ENCODE results near the gene RGS2.

Gene RGS2

DNA sequence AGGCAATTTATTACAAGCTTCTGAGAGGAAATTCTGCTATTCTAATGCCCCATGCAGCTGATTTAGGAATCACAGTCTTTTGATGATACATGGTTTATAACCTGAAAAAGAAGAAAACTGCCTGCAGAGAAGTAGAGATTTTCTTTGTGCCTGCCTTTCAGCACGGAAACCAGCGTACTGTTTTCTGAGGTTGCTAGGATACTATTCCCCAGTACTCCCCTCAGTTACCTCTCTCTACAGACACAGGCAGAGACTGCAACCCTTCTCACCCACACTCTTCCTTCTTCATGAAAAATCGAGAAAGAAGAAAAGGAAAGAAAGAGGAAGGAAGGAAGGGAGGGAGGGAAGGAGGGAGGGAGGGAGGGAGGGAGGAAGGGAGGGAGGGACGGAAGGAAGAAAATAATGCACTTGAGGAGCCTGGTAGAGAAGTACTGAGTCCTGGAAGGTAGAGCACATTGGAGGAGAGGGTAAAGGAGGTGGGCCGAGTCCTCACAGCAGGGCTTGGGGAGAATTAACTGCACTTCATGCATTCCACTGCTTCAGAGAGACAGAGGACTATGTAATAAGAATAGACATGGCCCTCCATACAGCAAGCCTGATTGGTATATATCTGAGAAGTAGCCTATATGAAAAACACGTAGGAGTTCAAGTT is 21.9 kb downstream of the RGS2 start:
- no peak for DNase-seq (ENCODE audit: low spot score)

DNA sequence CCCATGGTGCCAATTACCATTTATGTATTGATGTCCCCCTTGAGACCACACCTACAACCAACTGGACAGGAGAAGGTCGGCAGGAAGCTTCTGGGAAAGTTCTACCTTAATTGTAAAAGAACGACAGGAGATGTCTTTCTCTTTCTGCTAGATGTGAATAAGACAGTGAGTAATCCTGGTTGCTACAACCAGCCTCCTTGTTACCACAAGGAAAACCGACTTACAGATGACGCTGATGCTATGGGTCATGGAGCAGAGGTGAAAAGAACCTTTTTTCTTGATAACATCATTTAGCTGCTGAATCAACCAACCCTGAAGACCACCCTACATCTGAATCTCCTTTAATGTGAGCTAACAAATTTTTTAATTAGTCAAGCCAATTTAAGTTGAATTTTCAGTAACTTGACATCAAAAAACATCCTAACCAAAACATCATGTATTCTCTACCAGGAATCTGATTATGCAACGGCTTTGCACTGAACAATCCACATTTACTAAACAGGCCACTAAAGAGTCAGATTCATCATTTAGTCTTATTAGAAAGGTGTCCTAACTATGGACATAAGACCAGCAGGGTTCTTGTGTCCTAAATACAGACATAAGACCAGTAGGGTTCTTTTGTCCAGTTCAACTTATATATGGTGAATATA is 23.0 kb downstream of the RGS2 start:
- DNase-seq (ENCODE audit: low spot score), result no peak

DNA sequence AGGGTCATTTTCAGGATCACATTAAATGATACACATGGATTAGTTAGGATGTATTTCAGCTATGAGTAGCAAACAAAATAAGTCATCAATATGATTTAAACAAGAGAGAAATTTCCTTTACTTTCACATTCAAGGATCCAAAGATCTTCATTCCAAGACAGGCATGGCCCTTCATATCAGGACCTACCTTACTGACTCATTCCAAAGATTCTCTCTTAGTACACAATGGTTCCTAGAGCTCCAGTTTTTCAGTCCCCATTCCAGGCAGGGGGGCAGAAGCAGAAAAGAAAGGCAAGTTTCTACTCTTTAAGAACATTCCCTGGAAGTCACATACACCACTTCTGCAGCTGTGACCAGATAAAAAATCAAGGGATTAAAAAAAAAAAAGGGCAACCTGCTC is 23.7 kb downstream of the RGS2 start:
- DNase-seq (ENCODE audit: low spot score), result no peak

DNA sequence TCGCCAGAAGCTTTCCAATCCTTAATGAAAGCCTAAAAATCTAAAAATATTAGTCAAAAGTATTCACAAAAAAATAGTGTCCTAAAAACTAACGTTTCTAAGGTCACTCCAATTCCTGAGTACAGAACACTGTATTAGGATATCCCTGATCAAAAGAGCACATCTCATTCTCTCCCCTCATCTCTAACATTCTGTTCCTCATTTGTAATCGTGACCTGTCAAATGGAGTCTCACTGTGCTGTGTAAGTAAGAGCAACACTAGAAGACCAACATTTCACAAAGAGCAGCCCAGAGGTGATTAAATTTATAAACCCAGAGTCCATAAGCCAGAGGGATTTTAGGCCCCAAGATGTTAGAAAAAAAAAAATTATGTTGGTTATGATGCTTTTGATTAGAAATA is 26.3 kb downstream of the RGS2 start:
- no peak for DNase-seq (ENCODE audit: low spot score)

DNA sequence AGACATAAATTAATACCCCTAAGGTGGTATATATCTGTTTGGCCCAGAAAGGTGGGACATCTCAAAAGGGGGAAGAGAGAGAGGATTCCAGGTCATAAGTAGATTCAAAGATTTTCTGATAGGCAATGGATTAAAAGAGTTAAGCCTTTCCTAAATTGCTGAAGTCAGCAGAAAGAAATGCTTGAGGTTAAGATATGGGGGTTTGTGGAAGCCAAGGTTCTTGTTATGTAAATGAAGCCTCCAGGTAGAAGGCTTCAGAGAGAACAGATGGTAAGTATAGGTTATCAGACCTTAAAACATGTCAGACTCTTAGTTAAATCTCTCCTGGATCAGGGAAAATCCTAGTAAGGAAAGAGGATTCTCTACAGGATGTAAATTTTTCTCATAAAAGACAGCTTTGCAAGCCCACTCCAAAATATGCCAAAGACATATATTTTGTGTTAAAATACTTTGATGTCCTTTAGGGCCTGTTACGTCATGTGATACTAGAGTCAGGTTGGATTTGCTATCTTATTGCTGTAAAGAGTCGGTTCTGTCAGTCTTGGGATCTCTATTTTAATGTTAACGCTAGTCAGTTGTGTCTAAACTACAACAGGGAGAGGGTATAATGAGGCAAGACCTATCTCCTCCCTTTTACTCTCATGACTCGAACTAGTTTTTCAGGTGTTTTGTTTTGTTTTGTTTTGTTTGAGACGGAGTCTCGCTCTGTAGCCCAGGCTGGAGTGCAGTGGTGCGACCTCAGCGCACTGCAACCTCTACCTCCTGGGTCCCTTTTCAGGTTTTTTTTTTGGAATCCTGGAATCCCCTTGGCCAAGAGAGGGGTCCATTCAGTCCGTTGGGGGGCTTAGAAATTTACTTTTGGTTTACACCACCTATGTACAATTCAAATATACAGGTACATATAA is 30.6 kb downstream of the RGS2 start:
- DNase-seq (ENCODE audit: low spot score), result no peak

DNA sequence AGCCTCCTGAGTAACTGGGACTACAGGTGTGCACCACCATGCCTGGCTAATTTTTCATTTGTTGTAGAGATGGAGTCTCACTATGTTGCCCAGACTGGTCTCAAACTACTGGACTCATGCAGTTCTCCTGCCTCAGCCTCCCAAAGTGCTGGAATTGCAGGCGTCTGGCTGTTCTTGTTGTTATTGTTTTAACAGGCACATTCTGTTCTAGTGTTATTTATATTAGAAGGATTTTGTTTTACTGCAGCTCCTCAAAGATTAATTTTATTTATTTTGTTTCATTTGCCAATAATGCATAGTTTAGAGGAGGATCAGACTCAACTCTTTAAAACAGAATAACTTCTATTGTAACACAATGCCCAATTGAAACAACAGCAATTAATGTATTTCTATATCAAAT is 35.5 kb downstream of the RGS2 start:
- no peak for DNase-seq (ENCODE audit: low spot score)

DNA sequence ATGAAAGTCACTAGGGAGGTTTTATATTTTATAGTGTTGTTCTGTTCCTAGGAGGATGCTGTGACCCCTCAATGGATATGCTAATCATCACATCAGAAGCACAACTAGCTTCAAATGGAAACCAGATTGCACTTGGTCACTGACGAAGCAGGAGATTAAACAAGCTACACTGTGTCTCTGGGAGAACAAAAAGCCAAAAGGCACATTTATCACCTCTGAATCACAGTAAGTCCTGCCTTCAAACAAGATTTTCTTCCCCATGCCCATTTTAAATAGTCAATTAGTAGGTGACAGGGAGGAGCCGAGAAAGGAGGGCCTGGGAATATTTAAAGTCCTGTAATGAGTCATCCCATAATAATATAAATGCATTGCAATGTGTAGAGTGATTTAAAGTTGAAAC is 38.1 kb downstream of the RGS2 start:
- no peak for DNase-seq (ENCODE audit: low spot score)

DNA sequence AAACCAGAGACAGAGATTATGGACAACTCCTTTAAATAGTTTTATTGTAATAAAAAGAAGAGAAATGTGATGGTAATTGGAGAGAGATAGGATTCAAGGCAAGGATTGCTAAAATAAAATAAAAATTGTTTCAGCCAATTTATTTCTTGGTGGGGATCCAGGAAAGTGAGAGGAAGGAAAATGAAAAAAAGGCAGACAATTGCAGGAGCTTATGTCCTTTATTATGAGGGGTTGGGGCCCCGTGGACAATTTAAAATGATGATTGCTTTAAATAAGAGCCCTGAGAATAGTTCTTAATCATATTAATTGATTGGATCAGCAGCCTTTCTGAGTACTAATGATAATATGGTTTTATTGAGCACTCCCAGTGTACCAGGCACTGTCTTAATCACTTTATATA is 40.2 kb downstream of the RGS2 start:
- no peak for DNase-seq (ENCODE audit: low spot score)

DNA sequence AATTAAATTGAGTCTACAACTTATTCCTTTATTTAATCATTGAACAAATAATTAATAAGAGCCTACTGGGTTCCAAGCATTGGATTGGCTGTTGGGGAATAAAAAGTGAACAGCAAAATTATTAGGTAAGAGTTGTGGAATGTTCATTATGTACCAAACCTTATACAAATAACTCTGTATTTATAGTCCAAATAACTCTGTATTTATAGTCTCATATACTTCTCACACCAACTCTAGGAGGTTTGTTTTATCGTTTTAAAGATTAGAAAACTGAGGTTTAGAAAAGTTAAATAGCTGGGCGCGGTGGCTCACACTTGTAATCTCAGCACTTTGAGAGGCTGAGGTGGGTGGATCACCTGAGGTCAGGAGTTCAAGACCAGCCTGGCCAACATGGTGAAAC is 40.6 kb downstream of the RGS2 start:
- DNase-seq (ENCODE audit: low spot score), result no peak

DNA sequence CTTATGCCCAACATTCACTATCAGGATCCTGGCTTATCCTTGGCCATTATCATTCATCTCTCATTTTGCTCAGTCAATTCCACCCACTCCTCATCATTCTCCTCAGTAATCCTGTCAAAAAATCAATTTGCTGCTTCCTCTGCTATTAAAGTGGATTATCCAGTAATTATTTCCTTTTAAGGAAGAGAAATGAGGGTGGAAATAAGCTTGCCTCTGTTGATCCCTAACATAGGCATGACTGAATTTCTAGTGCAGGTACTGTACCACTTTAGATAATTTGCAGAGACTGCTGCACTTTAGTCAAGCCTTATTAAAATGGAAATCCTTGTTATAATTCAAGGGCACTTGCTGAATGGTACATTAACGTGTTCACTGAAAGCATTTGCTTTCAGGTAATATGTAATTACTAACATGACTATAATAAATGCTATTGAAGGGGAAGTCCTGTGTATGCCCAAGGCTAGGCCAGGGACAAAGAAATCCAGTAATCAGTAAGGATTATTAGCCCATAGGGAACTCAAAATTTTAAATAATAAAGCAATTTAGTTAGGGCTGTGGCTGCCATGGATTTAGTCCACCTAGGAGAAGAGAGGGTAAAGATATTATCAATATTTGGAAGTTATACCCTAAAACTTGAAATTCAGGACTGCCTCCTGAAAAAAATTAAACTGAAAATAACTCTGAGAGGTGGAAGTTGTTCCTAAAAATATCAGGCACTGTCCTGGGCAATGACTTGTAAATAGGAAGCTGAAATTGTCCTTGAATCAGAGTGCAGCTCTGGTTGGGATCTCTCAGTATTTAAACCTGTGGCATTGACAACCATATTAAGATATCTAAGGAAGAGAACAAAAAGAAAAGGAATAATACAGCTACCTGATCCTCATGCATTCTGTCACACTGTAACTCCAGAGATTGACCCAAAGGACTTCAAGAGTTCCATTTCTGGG is 43.4 kb downstream of the RGS2 start:
- no peak for DNase-seq (ENCODE audit: low spot score)

DNA sequence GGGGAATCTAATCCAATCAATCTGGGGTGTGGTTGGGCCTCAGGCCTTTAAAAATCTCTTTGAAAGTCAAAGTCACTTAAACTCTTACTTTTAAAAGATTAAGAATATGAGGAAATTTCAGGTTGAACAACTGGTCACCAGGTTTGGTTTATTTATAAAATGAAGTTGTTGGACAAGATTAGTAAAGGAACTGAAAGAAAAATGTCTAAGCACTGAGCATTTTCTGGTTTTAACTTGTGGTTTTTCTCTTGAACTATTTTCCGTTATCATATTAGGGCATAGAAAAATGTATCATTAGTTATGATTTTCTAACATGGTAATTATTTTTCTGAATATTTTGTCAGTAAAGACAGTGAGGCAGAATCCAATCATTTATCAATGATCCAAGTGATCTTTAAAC is 49.6 kb downstream of the RGS2 start:
- DNase-seq (ENCODE audit: low spot score), result no peak

DNA sequence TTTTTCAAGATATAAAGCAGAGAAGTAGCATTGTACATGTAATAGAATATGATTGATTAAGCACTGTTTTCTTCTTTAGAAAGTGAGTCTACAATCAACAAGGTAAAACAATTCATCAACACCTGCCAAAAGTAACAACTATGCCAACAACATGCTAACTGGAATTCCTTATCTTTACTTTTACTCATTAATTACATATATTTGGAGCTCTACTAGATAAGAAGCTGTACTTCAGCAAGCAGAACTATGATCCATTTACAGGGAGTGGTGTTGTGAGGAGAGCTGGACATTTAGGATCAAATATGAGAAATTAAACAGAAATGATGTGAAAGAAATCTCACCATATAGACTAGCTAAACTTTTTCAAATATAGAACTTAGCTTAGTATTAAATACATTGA is 51.0 kb downstream of the RGS2 start:
- DNase-seq (ENCODE audit: low spot score), result no peak

DNA sequence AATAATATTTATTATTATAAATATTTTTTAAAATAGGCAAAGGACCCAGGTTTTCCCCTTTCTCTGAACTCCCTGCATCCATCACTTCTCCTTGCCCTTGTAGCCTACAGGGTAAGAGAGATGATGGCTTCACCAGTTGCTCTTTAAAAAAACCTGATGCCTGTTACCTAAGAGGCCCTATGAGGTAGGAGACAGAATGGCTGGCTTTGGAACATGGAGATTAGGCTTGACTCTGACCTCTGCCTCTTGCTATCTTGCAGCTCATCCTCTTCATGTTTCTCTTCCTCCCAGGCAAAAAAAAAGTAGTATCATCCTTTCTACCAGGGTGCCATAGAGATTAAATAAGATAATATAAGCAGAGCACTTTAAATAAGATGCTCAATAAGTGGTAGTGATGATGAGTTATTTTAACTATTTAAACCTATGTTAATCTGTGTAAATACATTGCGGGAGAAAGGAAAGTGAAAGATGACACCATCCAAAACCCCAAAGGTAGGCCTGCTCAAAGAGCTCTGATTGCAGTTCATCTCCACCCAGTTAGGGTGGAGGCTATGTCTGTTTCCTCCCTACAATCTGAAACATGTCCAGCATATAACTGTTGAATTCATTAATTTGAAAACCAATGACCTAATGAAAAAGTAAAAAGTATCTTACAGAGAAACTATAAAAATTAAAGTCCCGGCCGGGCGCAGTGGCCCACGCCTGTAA is 51.8 kb downstream of the RGS2 start:
- no peak for DNase-seq (ENCODE audit: low spot score)

DNA sequence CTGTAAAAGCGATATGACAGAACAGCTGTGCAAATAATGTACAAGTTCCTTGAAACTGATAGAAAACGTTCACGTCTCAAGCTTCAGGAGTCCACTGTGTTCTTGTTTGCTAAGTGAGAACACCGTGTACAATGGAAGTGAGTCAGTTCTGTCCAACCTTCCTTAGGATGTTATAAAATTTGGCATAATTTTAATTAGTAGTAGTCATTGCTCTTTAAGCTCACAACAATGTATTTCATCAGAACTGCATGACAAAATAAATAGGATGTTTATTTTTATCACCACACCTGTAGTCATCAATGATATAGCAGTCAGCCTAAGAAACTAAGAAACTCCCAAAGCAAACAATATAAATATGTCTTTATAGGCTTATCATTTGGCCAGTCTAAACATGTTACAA is 53.0 kb downstream of the RGS2 start:
- no peak for DNase-seq (ENCODE audit: low spot score)
